Peyer's patch (tissue), 4 donors: Measurements from ENCODE around the gene VPS25. TPM values are rescaled to one million over a fixed set of nuclear protein-coding genes. Genes with fewer than 3 reads are reported as not detected.

Experiments
- DNase-seq, 3 donors: peaks; one replicate each; pipeline ENCODE4 v3.0.0-alpha.2; 2017 to 2019
- H3K27ac ChIP-seq, 4 donors: fragments of 200-600 bp; sonication (generic); one replicate each; pipeline ENCODE4 v1.5.1; 2016 to 2019
- H3K27me3 ChIP-seq, 2 donors: fragments of 200-600 bp; sonication (generic); one replicate each; pipeline ENCODE4 v1.5.1; 2019
- H3K36me3 ChIP-seq, 3 donors: fragments of 200-600 bp; sonication (generic); one replicate each; pipeline ENCODE4 v1.5.1; 2016 to 2019
- H3K4me1 ChIP-seq, 4 donors: fragments of 200-600 bp; sonication (generic); one replicate each; pipeline ENCODE4 v1.5.1; 2016 to 2019
- H3K4me3 ChIP-seq, 4 donors: fragments of 200-600 bp; sonication (generic); 1 replicate in 3 of 4; 2 replicates in 1 of 4; pipeline ENCODE4 v1.5.1; 2016 to 2019; ENCODE audit warnings: mild to moderate bottlenecking in 1 of 4
- H3K9me3 ChIP-seq, 4 donors: fragments of 200-600 bp; sonication (generic); one replicate each; pipeline ENCODE4 v1.5.1; 2016 to 2019; ENCODE audit warnings: mild to moderate bottlenecking in 1 of 4
- POLR2A ChIP-seq, 2 donors: fragments of 450-650 bp; IDR thresholded peaks; one replicate each; pipeline ENCODE4 v1.5.1; 2017; ENCODE audit warnings: antibody characterized with exemption in 2 of 2, mild to moderate bottlenecking in 2 of 2, moderate library complexity in 2 of 2
- total RNA-seq, 4 donors: library from RNA; depleted of rRNA; stranded (reverse); fragments of >200 nt; gene quantifications; one replicate each; pipeline ENCODE4 v1.1.0, GENCODE V29; 2016
- TF ChIP-seq, protein P1 (sequence below), 6 experiments: fragments of 450-650 bp in 4 of 6; fragments of 200-600 bp in 2 of 6; sonication (generic) in 1 of 6; IDR thresholded peaks; one replicate each; pipeline ENCODE4 v1.5.1; 2017 to 2019; ENCODE audit warnings: antibody characterized with exemption in 6 of 6, mild to moderate bottlenecking in 3 of 6, moderate library complexity in 1 of 6

Gene VPS25
- total RNA-seq, 4 donors from 2014 or later, result 34.7 to 82.1 (median 67.5) TPM

DNA sequence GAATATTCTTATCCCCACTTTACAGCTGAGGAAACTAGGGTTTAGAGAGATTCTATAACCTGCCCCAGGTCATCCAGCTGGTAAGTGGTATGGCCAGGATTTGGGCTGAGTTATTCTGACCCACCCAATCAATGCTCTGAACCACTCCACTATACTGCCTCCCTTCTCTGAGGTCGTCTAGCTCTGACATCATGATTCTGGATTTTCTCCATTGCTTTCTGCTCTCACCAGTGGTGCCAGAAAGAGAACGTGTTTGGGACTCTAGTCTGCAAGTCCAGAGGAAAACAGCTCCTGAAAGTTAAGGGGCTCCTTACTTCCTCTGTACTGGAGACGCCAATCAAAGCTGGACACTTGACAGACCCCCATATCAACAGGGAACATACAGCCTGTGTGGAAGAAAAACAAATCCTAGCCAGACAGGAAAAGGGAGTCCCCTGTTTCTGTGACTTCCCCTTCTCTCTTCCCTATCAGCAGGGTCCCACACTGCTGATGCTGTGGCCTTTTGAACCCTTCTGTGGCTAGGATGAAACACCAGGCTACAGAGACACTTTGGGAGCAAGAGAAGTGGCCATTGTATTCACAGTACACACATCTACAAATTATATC is 22.4 kb upstream of the VPS25 start:
- H3K9me3 ChIP-seq, result peaks cover 0 to 4% (median 0%) of the 10 kb centered on the region in 4 donors
- H3K27me3 ChIP-seq, result no peaks in the 10 kb centered on the region
- DNase-seq, result no peak
- H3K4me3 ChIP-seq, result no peak overlapping the region
- H3K27ac ChIP-seq, result peak overlapping the region in 3 of 4 donors; percentile 1 to 27 (median 12)
- H3K4me1 ChIP-seq, result peaks cover 0 to 6% (median 0%) of the 10 kb centered on the region in 4 donors
- TF ChIP-seq, protein P1, sequence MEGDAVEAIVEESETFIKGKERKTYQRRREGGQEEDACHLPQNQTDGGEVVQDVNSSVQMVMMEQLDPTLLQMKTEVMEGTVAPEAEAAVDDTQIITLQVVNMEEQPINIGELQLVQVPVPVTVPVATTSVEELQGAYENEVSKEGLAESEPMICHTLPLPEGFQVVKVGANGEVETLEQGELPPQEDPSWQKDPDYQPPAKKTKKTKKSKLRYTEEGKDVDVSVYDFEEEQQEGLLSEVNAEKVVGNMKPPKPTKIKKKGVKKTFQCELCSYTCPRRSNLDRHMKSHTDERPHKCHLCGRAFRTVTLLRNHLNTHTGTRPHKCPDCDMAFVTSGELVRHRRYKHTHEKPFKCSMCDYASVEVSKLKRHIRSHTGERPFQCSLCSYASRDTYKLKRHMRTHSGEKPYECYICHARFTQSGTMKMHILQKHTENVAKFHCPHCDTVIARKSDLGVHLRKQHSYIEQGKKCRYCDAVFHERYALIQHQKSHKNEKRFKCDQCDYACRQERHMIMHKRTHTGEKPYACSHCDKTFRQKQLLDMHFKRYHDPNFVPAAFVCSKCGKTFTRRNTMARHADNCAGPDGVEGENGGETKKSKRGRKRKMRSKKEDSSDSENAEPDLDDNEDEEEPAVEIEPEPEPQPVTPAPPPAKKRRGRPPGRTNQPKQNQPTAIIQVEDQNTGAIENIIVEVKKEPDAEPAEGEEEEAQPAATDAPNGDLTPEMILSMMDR (IDR thresholded peaks at IDR 0.05), result no peak
- TF ChIP-seq POLR2A (IDR thresholded peaks at IDR 0.05), result no peak
- H3K36me3 ChIP-seq, result no peaks in the 10 kb centered on the region

DNA sequence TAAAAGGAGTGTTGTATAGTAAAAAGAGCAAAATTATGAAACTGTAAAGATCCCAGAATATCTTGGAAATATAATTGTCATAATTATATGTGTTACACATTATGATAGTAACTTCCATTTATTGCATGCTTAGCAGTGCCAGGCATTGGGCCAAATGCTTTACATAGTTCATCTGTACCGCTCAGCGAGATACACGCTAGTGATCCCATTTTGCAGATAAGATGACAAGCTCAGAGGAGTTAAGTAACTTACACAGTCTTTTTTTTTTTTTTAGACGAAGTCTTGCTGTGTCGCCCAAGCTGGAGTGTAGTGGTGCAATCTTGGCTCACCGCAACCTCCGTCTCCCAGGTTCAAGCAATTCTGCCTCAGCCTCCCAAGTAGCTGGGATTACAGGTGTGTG is 21.6 kb upstream of the VPS25 start:
- DNase-seq, result no peak
- H3K4me1 ChIP-seq, result peaks cover 0 to 6% (median 0%) of the 10 kb centered on the region in 4 donors
- TF ChIP-seq POLR2A (IDR thresholded peaks at IDR 0.05), result no peak
- TF ChIP-seq, protein P1 (IDR thresholded peaks at IDR 0.05), result no peak
- H3K4me3 ChIP-seq, result no peak overlapping the region
- no peaks in the 10 kb centered on the region for H3K27me3 ChIP-seq
- H3K27ac ChIP-seq, result no peak overlapping the region
- peaks cover 0 to 4% (median 0%) of the 10 kb centered on the region in 4 donors for H3K9me3 ChIP-seq
- no peaks in the 10 kb centered on the region for H3K36me3 ChIP-seq

DNA sequence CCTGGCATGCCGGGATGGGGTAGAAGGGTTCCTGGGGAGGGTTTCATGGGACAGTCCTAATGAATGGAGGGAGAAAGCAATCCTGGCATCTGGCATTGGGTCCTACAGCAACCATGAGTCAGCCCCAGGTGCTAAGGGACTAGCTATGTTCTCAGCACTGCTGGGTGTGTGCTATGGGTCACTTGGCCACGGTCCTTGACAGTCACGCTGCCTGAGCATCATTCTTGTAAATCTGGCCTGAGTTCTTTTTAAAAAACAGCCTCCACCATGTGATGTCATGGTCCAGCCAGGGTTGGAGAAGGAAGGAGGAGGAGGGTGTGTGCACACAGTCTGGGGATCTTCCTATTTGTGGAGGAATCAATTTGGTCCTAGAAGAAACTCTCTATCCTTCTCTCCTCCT is 18.5 kb upstream of the VPS25 start:
- peaks cover 0 to 6% (median 0%) of the 10 kb centered on the region in 4 donors for H3K4me1 ChIP-seq
- peaks cover 0 to 4% (median 0%) of the 10 kb centered on the region in 4 donors for H3K9me3 ChIP-seq
- peak in 2 of 3 donors; percentile 39 to 62 for DNase-seq
- H3K27me3 ChIP-seq, result no peaks in the 10 kb centered on the region
- H3K36me3 ChIP-seq, result no peaks in the 10 kb centered on the region
- no peak overlapping the region for H3K27ac ChIP-seq
- TF ChIP-seq, protein P1 (IDR thresholded peaks at IDR 0.05), result no peak
- TF ChIP-seq POLR2A (IDR thresholded peaks at IDR 0.05), result no peak
- H3K4me3 ChIP-seq, result no peak overlapping the region

DNA sequence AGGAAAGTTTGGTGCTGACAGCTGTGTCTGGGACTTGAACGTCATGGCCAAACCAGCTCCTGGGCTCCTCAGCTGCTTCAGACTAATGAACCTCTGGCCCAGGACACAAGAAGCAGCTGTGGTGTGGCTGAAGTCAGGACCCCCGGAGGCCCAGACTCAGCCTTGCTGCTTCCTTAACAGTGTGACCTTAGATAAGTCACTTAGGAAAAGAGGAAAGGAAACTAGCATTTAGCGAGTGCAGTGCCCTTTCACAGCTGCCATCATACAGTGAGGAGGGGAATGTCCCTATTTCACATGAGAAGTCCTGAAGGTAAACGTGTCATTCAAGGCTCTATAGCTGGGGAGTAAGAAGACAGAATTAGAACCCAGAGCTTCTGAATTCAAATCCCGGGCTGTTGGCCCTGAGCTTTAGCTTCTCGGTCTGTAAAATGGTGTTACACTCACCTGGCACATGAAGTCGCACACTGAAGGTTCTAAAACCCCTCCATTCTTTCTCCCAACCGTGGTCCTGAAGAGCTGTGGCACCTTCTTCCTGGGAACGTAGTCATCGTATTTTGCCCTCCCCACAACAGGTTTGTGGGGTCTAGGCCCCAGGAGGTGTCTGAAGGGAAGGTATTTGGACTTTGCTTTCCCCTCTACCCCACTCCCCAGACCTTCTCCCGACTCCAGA is 13.1 kb upstream of the VPS25 start:
- Histone ChIP-seq H3K36me3 (no peaks in the 10 kb centered on the region), H3K27me3 (peaks cover 0 to 8% of the 10 kb centered on the region in 2 donors), H3K27ac (peak overlapping the region in 1 of 4 donors; percentile 40), H3K9me3 (no peaks in the 10 kb centered on the region), H3K4me1 (peaks cover 0 to 16% (median 8%) of the 10 kb centered on the region in 4 donors), H3K4me3 (peak overlapping the region in 3 of 4 donors; percentile 52 to 61 (median 60))
- TF ChIP-seq POLR2A (IDR thresholded peaks at IDR 0.05), result no peak
- TF ChIP-seq, protein P1 (IDR thresholded peaks at IDR 0.05), result no peak
- DNase-seq, result no peak

DNA sequence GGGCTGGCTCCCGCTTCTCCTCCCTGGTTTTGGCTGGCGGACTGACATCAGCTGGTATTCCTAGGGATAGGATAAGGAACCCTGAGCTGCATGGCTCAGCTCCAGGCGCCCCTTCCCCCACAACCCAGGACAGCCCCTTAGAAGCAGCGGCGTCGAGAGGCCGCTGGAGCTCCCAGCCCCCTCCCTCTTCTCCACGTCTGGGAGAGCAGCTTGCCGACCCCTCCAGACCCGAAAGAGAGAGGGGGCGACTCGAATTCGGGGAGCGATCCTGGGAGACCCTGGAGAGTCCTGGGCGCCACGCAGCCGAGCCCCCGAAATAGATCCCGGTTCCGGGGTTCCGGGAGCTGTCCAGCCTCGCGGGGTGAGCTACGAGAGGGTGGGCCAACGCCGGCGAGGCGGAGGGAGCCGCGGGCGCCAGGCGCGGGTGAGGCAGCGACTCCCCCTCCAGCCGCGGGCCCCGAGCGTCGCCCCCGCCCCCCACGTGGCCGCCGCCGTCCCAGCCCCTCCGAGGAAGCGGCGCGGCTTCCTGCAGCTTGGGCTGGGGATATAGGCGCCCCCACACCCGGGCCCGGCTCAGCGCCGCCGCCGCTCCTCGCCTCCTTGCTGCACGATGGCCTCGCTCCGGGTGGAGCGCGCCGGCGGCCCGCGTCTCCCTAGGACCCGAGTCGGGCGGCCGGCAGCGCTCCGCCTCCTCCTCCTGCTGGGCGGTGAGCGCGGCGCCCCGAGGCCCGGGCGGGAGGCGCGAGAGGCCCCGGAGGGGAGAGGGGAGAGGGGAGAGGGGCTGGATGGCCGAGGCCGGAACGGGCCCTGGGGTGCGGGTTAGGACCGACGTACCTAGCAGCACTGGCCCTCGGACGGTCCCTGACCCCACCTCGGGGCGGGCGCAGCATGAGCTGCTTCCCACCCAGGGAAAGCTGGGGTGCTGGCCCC is 12.3 kb upstream of the VPS25 start, which contains the start of gene RAMP2:
RAMP2 (plus strand) TSS at position 576 of the 930 bp plus-strand sequence; CDS start at position 611, 35 bp downstream.
- TF ChIP-seq POLR2A (IDR thresholded peaks at IDR 0.05), result no peak
- TF ChIP-seq, protein P1 (IDR thresholded peaks at IDR 0.05), result no peak
- peaks cover 0 to 8% of the 10 kb centered on the region in 2 donors for H3K27me3 ChIP-seq
- no peaks in the 10 kb centered on the region for H3K36me3 ChIP-seq
- peak within 1 kb of the TSS; percentile 40 to 61 (median 56) for H3K4me3 ChIP-seq
- no peaks in the 10 kb centered on the region for H3K9me3 ChIP-seq
- peaks cover 0 to 16% (median 8%) of the 10 kb centered on the region in 4 donors for H3K4me1 ChIP-seq
- peak within 1 kb of the TSS in 3 of 4 donors; percentile 29 to 60 (median 40) for H3K27ac ChIP-seq
- no peak for DNase-seq
